Stimulated activated CD4-positive, alpha-beta T cell treated with anti-CD3 and anti-CD28 coated beads, Interleukin-15, amount 100 ng/mL, for 1 hour (primary cell): ENCODE results near the gene OR4L1.
"Not testable (repeated sequence)": the region's sequence is repeated elsewhere in the genome, so short reads cannot be mapped to it uniquely, and the experiment has no call there.

Experiments
- DNase-seq, 2 donors: peaks; one replicate each; pipeline ENCODE4 v3.0.0-alpha.2; 2020; ENCODE audit warnings: low read depth in 1 of 2, low spot score in 1 of 2

OR4L1 gene, protein sequence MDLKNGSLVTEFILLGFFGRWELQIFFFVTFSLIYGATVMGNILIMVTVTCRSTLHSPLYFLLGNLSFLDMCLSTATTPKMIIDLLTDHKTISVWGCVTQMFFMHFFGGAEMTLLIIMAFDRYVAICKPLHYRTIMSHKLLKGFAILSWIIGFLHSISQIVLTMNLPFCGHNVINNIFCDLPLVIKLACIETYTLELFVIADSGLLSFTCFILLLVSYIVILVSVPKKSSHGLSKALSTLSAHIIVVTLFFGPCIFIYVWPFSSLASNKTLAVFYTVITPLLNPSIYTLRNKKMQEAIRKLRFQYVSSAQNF

DNA sequence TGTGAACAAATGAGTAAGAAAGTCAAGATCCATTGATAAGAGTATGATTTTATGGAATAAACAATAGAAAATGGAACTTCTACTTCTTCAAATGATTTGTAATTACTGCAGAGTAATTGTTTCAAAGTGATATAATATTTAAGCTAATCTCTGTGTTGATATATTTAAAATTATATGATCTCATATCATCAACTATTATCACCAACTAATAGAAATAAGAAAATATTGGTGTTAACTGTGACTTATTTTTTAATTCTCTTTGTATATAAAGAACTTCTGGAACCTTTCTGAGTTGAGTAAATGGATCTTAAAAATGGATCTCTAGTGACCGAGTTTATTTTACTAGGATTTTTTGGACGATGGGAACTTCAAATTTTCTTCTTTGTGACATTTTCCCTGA lies at the start of gene OR4L1:
Gene OR4L1 (plus strand): TSS at position 301 of the 400 bp plus-strand sequence. CDS start 0 bp downstream, at position 301.
- no peak for DNase-seq

DNA sequence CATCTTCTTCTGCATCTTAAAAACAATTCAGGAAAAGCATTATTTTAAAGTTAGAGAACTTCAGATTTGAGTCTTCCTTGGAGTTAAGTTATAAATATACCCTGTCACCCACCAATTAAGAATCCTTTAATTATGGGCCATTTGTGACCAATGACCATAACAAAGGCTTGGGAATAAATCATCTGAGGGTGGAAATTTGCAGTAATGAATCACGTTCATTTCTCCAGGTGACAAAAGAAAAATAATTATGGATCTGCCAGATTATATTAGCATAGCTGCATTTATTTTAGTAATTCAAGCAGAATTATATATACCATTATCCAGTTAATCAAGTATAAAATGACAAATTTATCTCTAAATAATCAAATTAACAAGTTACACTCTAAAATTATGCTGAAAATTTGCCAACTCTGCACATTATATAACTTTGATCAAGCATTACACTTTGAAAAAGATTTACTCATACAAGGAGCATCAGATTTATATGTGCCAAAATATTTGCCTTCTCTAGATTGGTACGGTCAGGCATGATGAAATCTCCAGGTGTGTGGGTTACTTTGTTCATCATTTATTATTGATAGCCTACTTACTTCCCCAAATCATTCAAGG lies 40.5 kb upstream of the OR4L1 start, which contains the start of gene OR4K14:
Gene OR4K14 (minus strand): TSS at position 51 of the 609 bp plus-strand sequence. CDS start 4,114 bp downstream, outside the sequence.
- no peak for DNase-seq

DNA sequence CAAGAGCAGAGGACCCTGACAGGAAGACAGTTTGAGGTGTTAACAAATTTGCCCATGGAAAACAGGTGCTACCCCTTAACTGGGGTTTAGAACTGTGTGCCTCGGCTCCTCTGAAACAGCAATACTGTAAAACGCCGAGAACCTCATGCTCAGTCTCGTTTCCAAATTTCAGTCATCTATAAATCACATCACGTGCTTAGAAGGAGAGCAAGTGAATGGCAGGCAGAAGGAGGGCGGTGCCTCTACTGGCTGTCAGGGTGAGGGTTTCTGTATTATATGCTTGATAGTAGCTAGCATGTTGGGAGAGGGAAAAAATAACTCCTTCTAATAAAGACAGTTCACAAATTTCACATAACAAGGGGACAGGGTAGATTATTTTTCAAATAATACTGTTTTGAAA lies 28.8 kb upstream of the OR4L1 start:
- DNase-seq: no peak

DNA sequence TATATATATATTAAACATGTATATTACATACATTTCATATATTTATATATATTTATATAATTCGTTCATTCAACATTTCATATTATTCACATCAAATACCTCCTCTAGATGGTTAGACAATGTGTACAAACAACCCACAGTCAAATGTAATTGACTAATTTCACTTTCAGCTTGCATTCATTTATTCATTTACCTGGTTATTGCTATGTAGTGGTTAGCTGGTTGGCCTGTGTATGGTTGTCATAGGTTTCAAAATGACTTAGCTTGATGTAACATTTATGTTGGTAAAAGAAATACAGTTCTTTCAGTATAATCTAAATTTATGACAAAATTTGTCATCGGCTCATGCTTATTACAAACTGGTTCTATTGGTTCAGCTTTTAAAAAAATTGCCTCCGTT lies 24.4 kb upstream of the OR4L1 start:
- DNase-seq: no peak

DNA sequence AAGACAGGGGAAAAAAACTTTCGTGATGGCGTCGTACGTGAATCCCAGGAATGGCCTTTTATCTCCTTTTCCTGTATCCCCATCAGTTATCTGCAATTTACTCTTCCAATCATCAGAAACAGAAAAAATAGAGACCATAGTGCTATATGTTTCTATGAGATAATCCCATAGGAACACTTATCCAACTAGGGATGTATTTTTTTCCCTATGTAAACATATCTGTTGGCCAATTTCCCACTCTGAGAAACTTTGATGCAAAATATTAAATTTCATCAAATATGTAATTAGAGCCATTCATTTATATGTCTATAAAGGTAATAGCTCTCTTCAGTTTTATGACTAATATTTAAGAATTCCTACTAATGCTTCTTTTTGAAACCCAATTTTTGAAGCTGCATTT lies 23.9 kb upstream of the OR4L1 start, which contains the start of gene OR4K13:
Gene OR4K13 (minus strand): TSS at position 101 of the 400 bp plus-strand sequence. CDS start 1,280 bp downstream, outside the sequence.
- DNase-seq: no peak

DNA sequence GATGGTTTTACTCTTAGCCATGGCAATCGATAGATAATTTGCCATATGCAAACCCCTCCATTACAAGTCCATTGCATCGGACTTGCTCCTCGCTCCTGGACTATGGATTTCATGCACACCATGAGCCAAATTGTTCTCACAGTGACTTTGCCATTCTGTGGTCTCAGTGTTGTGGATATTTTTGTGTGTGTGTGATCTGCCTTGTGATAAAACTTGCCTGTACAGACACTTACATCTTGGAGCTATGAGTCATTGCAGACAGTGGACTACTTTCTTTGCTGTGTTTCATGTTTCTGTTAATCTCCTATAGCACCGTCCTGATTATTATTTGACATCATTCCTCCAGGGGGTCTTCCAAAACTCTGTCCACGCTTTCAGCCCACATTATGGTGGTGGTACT lies 15.6 kb upstream of the OR4L1 start:
- DNase-seq: no peak

DNA sequence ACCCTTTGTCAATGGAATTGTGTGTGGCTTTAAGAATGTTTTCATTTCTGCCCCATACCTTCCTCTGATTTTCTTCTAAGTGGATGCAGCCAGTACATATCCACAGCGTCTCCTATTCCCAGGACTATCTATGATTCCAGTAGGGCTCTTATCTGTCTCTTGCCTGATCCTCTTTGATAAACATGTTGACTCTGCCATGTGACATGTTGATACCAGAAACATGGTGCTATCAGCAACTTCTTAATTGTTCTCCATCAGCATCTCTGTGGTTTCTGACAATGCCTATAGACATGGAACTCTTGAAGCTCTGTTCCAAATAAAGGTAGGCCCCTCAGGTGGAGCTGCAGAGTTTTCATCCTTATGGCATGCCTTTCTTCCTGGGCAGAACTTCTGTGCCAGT lies 11.6 kb upstream of the OR4L1 start:
- no peak for DNase-seq

DNA sequence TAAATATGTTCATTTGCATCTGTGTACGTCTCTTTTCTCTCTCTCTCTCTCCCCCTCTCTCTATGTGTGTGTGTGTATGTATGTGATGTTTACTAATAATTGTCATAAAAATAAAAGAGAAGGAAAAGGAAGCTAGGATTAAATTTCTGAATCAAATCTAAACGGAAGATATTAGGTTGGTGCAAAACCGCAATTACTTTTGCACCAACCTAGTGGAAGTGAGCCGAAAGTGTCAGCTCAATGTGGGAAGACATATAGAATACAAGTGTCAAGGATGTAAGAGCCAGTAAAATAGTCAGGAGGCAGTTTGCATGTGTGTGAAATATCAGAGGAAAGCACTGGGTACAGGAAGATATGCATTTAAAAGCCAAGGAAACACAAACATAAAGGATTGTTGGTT lies 32.2 kb downstream of the OR4L1 start:
- DNase-seq: no peak

DNA sequence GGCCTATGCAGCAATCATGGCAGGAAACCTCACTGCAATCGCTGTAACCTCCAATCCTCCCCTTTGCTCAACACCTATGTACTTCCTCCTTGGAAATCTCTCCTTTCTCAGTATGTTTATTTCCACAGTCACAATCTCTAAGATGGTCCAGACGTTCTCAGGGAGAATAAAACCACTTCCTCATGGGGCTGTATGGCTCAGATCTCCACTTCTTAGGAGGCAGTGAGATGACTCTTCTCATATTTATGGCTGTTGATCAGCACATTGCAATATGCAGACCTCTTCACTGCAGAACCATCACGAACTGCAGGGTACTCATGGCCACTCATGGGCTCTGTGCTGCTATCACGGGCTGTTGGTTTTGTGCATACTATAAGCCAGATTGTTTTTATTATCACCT lies 33.6 kb downstream of the OR4L1 start:
- DNase-seq: no peak

DNA sequence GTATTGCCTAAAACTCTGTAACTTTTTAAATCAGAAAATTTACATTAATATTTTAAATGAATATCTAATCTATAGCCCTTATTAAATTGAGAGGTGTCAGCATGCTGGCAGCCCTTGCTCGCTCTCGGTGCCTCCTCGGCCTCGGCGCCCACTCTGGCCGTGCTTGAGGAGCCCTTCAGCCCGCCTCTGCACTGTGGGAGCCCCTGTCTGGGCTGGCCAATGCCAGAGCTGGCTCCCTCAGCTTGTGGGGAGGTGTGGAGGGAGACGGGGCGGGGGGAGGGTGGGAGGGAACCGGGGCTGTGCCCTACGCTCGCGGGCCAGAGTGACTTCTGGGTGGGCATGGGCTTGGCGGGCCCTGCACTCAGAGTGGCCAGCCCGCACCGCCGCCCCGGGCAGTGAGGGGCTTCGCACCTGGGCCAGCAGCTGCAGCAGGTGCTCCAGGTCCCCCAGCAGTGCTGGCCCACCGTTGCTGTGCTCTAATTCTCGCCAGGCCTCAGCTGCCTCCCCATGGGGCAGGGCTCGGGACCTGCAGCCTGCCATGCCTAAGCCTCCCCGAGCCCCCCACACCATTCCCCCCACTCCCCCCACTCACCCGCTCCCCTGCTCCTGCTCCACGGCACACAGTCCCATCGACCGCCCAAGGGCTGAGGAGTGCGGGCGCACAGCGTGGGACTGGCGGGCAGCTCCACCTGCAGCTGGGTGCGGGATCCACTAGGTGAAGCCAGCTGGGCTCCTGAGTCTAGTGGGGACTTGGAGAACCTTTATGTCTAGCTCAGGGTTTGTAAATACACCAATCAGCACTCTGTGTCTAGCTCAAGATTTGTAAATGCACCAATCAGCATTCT lies 39.3 kb downstream of the OR4L1 start:
- not testable (repeated sequence) for DNase-seq

DNA sequence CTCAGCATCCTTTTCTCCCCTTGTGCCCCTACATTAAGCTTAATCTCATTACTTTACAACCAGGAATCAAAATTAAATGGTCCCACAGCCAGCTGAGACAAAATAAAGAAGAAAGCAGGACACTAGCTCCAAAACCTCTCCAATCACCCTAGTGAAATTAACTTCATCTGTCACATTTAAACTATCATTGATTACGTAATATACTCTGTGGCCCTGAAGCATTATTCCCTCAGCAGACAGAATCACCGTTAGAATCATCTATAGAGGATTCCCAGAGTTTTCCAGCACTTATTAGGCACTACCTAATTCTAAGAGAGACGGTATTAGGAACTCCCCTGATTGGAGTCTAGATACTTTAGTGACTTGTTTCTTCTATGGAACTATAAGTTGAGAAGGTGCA lies 50.6 kb downstream of the OR4L1 start, which contains the start of gene OR4K17:
Gene OR4K17 (plus strand): TSS at position 302 of the 400 bp plus-strand sequence. CDS start 6,761 bp downstream, outside the sequence.
- DNase-seq: no peak
